PC-9 (cell line): Measurements from ENCODE around the gene ASIC4.

ENCODE experiments used
- EZH2 ChIP-seq: fragments of 200-600 bp; sonication (generic); IDR thresholded peaks from 2 replicates; pipeline ENCODE4 v1.8.0; 2017; ENCODE audit warnings: antibody characterized with exemption, low read depth
- TF ChIP-seq, protein P1 (sequence below): fragments of 200-600 bp; sonication (generic); conservative IDR thresholded peaks from 2 replicates; pipeline ENCODE4 v1.6.1; 2017; ENCODE audit warnings: mixed run types, antibody characterized with exemption, mild to moderate bottlenecking, moderate library complexity

DNA sequence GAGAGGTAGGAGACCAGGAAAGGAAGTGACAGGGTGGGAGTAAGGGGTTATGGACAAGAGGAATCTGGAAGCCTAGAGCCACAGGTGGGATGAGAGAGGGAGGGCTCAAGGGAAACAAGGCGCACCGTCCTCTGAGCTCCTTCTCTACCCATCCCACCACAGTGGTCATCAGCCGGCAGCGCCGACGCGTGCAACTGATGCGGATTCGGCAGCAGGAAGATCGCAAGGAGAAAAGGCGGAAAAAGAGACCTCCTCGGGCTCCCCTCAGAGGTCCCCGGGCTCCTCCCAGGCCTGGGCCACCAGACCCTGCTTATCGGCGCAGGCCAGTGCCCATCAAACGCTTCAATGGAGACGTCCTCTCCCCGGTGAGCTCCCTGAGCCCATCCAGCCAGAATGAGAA is 34.7 kb downstream of the ASIC4 start:
- TF ChIP-seq, protein P1, sequence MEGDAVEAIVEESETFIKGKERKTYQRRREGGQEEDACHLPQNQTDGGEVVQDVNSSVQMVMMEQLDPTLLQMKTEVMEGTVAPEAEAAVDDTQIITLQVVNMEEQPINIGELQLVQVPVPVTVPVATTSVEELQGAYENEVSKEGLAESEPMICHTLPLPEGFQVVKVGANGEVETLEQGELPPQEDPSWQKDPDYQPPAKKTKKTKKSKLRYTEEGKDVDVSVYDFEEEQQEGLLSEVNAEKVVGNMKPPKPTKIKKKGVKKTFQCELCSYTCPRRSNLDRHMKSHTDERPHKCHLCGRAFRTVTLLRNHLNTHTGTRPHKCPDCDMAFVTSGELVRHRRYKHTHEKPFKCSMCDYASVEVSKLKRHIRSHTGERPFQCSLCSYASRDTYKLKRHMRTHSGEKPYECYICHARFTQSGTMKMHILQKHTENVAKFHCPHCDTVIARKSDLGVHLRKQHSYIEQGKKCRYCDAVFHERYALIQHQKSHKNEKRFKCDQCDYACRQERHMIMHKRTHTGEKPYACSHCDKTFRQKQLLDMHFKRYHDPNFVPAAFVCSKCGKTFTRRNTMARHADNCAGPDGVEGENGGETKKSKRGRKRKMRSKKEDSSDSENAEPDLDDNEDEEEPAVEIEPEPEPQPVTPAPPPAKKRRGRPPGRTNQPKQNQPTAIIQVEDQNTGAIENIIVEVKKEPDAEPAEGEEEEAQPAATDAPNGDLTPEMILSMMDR: no peak
- no peak for TF ChIP-seq EZH2
